GM19395 (cell line): ENCODE measurements around the gene PEDS1.
A peak's percentile ranks its signal among the peaks of the same experiment; 100 is the strongest.
"Not testable (repeated sequence)": the region's sequence is repeated elsewhere in the genome, so short reads cannot be mapped to it uniquely, and the experiment has no call there.

Experiments used
- ATAC-seq: cut with Tn5 transposase; IDR thresholded peaks from one replicate; pipeline ENCODE4 v1.9.1; 2021; ENCODE audit warnings: mild to moderate bottlenecking, moderate library complexity; ENCODE audit not compliant: unreplicated experiment

PEDS1 gene

GRCh38 chr20:50115041-50115512, 38.4 kb downstream of the PEDS1 start:
- no peak for ATAC-seq

- ATAC-seq, result no peak
These were observed 39.9 kb downstream of the PEDS1 start for GRCh38 chr20:50113420-50114224.

GRCh38 chr20:50112512-50113419, 40.8 kb downstream of the PEDS1 start, which contains the start of gene UBE2V1:
UBE2V1 (minus strand) TSS chr20:50113150; CDS start chr20:50113128, 22 bp downstream.
- peak; percentile 45 for ATAC-seq

GRCh38 chr20:50111829-50112495, 41.6 kb downstream of the PEDS1 start:
- no peak for ATAC-seq

- ATAC-seq, result no peak
These were observed 42.2 kb downstream of the PEDS1 start for GRCh38 chr20:50111120-50111828.

- no peak for ATAC-seq
These were observed 43.1 kb downstream of the PEDS1 start for GRCh38 chr20:50110141-50111047.

GRCh38 chr20:50108556-50109235, 44.8 kb downstream of the PEDS1 start:
- ATAC-seq, result no peak

GRCh38 chr20:50107796-50108331, 45.7 kb downstream of the PEDS1 start:
- no peak for ATAC-seq

GRCh38 chr20:50107086-50107660, 46.4 kb downstream of the PEDS1 start:
- ATAC-seq, result no peak

GRCh38 chr20:50106669-50107068, 46.9 kb downstream of the PEDS1 start:
- not testable (repeated sequence) for ATAC-seq
